ENCODE results near the gene SYT7.

GRCh38 chr11:61476371-61476770 lies 104.5 kb downstream of the SYT7 start:
- TF ChIP-seq MAZ (IDR thresholded peaks at IDR 0.05; ENCODE audit: borderline replicate concordance, low read depth, low read length) (no peak), CTCF (conservative IDR thresholded peaks at IDR 0.05; ENCODE audit: low read depth, low read length) (no peak), POLR2A (IDR thresholded peaks at IDR 0.05; ENCODE audit: low read depth, low read length) (no peak), RAD21 (IDR thresholded peaks at IDR 0.05; ENCODE audit: low read length) (no peak), MAFK (IDR thresholded peaks at IDR 0.05; ENCODE audit: low read depth, low read length) (no peak), SMC3 (IDR thresholded peaks at IDR 0.05; ENCODE audit: low read depth, low read length) (no peak), USF2 (IDR thresholded peaks at IDR 0.05; ENCODE audit: low read depth, low read length) (no peak), RCOR1 (IDR thresholded peaks at IDR 0.05; ENCODE audit: insufficient replicate concordance, low read length) (no peak)

Measured in IMR-90 (cell line).